HFF-Myc (cell line): ENCODE data around the gene RECQL.

Experiments used
- DNase-seq: peaks from one replicate; pipeline ENCODE4 v3.0.0-alpha.2; 2011; ENCODE audit warnings: low read depth; ENCODE audit errors: extremely low read depth
- H3K4me3 ChIP-seq: replicated peaks from 2 replicates; pipeline ENCODE4 v1.5.1; 2011; ENCODE audit warnings: low read depth, mild to moderate bottlenecking, control low read depth, low read length
- TF ChIP-seq, protein P1 (sequence below): IDR thresholded peaks from 2 replicates; pipeline ENCODE4 v1.5.1; 2012; ENCODE audit warnings: mild to moderate bottlenecking, low read depth, low read length, control low read depth; ENCODE audit errors: missing control alignments

Gene RECQL

DNA sequence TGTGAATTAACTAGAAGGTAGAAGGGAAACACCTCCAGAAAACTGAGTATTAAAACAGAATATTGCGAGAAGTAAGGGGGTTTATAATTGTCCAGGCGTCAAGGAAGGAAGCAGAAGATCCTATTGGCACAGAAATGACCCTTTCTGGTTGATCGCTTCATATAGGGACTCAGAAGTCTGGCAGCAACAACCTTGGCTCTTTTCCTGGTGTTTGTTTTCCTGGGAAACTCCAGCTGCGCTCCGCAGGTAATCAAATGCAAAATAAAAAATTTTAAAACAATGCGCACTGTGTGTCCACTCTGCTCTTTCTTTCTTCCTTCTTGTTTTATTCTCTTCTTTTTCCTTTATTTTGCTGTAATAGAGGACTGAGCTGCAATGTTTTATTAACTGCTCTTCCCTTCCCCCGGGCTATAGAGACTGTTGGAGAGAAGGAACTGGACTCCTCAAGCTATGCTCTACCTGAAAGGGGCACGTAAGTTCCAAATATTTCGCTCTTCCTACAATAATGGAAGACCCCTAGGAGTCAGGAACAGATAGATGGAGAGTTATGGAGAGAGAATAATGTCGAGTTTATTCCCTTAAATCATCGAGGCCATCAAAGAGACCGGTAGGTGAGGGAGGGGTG is 25.4 kb upstream of the RECQL start:
- DNase-seq = no peak
- TF ChIP-seq, protein P1, sequence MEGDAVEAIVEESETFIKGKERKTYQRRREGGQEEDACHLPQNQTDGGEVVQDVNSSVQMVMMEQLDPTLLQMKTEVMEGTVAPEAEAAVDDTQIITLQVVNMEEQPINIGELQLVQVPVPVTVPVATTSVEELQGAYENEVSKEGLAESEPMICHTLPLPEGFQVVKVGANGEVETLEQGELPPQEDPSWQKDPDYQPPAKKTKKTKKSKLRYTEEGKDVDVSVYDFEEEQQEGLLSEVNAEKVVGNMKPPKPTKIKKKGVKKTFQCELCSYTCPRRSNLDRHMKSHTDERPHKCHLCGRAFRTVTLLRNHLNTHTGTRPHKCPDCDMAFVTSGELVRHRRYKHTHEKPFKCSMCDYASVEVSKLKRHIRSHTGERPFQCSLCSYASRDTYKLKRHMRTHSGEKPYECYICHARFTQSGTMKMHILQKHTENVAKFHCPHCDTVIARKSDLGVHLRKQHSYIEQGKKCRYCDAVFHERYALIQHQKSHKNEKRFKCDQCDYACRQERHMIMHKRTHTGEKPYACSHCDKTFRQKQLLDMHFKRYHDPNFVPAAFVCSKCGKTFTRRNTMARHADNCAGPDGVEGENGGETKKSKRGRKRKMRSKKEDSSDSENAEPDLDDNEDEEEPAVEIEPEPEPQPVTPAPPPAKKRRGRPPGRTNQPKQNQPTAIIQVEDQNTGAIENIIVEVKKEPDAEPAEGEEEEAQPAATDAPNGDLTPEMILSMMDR = no peak
- no peak overlapping the region for H3K4me3 ChIP-seq

DNA sequence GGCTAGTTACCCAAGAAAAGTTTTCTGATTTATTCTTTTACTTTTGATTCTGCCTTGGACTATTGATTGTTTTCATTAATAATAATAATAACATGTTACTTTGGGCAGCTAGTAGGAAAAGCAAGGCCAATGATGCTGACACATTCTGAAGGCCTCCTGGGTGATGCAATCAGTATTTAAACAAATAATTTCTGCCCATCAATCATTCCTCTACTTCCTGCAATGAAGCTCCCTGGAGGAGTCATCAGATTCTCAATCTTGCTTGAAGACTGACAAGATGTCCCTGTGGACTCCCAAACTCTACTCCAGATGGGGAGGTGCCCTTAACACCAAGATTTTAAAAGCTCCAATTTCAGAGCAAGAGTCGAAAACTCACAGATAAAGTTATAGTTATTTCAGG is 24.6 kb upstream of the RECQL start, which contains the start of gene SPX:
TSS of gene SPX (plus strand) at position 244 of the 400 bp plus-strand sequence. CDS start 177 bp downstream, outside the sequence.
- no peak within 1 kb of the TSS for H3K4me3 ChIP-seq
- DNase-seq = no peak
- TF ChIP-seq, protein P1 = no peak

DNA sequence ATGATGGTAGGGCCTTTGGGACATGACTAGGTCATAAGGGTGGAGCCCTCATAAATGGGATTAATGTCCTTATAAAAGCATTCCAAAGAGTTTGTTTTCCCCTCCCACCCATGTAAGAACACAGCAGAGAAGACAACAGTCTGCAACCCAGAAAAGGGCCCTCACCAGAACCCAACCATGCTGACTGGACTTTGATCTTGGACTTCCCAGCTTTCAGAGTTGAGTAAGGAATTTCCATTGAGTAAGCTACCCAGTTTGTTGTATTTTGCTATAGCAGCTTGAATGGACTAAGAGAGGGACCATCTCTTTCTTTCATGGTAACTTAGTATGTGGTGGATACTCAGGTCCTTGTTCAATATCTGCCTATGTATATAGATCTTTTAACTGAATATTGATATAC is 21.7 kb upstream of the RECQL start:
- DNase-seq = no peak
- H3K4me3 ChIP-seq = no peak overlapping the region
- TF ChIP-seq, protein P1 = no peak

DNA sequence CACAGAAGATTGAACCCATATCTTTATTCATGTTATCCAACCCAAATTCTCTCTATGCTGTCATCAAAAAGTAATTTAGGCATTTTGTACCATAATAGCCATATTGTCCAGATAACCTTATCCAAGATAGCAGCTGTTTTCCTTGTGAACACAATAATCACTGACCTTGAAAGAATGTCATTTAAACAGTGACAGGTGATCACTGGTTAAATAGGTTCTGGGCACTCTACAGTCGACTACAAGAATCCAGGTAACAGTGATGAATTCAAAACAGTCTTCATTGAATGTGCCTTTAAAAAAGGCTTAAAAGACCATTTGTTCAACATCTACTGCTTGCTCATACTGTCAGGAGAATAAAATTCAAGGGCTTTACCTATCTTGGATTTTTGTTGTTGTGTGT is 20.1 kb upstream of the RECQL start:
- no peak overlapping the region for H3K4me3 ChIP-seq
- no peak for DNase-seq
- TF ChIP-seq, protein P1 = no peak

DNA sequence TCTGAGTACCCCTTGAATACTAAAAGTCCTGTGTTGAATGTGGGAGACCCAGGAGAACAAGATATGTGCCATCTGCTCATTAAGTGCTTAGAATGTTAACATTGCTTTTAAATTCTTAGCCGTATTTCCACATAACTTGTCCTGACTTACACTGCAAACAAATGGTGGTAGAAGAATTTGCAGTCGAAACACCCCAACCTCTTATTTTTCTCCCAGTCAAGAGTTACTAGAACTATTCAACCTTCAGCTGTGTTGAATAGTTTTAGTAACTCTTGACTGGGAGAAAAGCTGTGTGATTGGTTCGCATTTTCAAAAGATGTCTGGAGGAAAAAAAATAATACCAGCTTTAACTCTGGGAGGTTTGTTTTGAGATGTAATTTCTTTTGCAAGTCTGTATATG is 17.0 kb upstream of the RECQL start:
- TF ChIP-seq, protein P1 = no peak
- no peak overlapping the region for H3K4me3 ChIP-seq
- DNase-seq = no peak

DNA sequence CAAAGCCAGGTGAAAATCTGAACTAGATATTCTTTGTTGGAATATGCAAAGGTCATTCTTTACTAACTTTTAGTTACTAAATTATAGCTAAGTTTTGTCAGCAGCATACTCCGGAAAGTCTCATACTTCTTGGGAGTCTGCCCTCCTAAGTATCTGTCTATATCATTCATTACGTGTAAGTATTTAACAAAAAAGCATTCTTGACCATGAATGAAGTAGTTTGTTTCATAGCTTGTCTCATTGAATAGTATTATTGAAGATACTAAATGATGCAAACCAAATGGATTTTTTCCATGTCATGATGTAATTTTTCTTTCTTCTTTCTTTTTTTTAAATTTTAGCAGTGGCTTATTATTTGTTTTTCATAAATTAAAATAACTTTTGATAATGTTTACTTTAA is 14.8 kb upstream of the RECQL start:
- TF ChIP-seq, protein P1 = no peak
- no peak for DNase-seq
- H3K4me3 ChIP-seq = no peak overlapping the region

DNA sequence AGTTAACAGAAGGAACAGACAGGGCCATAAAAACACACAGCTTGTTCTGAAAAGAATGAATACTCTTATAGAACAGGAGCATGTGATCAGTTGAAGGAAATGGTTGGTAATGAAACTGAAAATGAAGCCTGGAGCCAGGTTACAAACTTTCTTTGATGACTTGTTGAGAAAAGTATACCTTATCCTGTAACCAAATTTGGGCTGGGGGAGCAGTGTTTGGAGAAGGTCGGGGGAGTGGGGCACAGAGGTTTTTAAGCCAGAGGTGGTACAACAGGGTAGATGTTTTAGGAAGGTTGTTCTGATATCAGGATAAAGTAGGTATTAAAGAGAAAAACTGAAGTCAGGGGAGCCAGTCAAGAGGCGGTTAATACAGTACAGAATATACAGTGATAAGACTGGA is 8.3 kb upstream of the RECQL start:
- DNase-seq = no peak
- TF ChIP-seq, protein P1 = no peak
- no peak overlapping the region for H3K4me3 ChIP-seq
